HG03135 (cell line): ENCODE data around the gene LEAP2.

Experiments
- ATAC-seq: cut with Tn5 transposase; IDR thresholded peaks from one replicate; pipeline ENCODE4 v1.9.1; 2021; ENCODE audit warnings: mild to moderate bottlenecking, moderate library complexity; ENCODE audit not compliant: unreplicated experiment

LEAP2 gene, protein sequence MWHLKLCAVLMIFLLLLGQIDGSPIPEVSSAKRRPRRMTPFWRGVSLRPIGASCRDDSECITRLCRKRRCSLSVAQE

DNA sequence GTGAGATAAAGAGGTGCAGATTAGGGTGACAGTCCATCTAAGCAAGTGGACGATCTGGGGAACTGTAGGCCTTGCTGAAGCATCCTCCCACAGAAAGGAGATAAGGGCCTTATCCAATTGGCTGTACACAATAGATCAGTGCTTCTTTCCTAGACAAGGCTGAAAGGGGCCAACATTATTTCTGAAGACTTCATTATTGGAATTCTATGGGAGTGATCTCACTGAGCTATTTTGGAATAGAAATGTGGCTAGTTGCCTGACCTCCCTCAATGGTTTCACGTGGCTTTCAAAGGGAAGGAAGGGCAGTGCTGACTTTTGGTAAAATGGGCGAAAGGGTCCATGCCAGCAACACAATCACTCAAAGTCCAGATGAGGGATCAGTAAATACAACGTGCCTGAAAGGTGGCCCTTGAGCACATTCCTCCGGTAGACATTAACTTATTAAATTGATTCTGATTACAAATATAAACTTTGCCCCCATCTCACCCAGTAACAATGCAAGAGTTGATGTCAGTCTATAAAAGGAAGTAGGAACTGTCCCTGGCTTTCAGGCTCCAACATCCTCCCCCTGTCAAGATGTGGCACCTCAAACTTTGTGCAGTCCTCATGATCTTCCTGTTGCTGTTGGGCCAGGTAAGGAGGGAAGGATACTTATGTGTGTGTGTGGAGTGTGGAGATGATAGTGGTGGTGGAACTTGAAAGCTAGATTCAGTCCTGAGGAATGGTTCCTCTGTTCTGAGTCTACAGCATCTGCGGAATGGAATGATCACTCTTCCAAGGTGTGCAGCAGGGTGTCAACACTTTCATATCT lies at the start of gene LEAP2:
LEAP2 (plus strand) TSS at position 550 of the 811 bp plus-strand sequence; CDS start at position 577, 27 bp downstream.
- ATAC-seq = no peak

DNA sequence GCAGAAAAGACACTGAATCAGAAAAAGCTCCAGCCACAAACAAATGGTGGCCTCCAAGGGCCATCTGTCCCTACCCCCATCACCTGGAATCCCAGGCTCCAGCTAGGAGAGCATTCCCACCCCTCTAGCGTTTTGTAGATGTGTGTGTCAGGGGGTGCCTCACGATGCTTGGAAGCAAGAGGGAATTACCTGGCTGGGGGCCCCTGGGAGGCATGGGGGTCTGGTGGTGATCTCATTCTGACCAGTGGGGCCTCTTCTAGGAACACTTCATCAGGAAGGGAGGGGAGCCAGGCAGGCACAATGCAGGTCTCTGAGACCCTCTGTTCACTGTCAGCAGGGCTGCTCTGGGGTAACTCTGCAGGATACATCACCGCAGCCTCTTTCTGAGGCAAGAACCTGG lies 49.0 kb upstream of the LEAP2 start:
- no peak for ATAC-seq

DNA sequence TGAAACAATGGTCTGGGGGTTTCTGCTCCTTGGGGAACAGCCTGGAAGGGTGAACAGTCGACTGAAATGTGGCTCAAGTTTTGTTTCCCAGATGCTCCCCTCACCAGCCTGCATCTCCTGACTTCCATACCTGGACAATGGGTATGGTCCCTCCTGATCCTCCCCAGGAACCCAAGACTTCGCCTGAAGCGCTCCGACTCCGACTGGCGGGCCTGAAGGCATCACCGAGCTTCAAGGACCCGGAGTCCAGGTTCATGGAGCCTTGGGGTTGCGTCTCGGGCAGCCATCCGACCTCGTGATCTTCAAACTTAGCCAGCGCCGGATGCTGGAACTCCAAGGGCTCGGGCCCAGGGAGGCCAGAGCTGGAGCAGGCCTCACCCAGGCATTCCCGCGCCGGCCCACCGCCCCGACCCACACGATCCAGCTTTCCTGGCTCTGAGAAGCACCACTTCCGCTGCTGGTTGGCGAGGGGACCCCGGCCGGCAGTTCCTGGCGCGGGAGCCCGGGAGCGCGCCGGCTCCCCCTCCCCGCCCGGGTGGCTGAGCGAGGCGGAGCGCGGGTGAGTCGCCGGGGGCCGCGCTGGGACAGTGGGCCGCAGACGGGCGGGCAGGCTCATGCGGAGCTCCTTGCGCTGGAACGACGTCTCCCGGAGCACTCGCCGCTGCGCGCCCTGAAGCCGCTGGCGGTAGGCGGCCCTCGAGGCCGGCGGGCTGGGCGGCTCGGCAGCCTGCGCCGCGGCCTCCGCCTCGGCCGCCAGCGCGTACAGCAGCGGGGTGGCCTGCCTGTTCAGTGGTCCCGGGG lies 48.2 kb upstream of the LEAP2 start:
- ATAC-seq = no peak

DNA sequence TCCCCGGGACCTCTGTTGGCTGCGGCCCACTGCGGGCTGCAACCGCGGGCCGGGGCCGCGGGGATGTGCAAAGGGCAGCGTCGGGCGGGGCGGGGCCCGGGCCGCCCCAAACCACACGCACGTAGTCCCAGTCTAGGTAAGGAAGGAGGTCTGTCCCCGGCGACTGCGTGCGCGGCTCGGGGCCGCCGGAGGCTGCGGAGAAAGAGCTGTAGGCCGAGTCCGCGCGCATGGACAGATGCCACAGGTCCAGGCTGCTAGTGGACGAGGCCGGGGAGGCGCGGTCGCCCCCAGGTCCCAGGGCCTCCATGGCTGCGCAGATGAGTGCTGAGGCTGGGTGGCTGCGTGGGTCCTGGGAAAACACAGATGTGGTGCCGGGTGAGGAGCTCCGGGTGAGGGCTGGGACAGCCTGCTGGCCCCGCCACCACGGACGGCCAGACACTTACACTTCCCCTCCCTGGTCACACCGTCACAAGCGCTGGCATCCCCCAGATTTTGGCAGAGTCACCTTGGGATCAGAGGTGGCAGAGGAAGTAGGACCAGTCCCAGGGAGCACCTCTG lies 47.6 kb upstream of the LEAP2 start:
- no peak for ATAC-seq

DNA sequence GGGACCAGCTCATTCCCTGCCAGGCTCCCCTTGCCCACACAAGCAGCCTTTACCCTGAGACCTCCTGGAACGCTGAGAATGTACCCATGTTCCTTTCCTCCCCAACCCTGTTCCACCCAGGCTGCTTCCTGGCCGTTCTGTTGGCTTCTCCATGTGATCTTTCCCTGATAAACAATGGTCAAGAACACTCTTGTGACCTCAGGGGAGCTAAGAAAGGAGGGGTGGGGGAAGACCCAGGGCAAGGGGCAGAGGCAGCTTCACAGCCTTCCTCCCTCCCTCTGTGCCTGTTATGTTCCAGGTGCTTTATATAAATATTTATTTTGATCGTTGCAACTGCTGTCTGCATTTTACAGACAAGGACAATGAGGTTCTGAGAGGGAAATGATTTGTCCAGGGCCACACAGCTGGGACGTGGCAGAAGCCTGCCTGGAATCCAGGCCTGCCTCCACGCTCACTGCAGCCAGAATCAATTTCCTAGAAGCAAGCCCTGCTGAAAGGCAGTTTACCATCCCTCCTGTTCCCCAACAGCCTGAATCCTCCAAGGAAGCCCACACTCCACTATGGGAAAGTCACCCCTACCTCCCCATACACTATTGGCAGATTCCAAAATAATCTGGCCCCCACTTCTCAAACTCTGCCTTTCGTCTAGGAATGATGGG lies 46.9 kb upstream of the LEAP2 start:
- ATAC-seq = no peak

DNA sequence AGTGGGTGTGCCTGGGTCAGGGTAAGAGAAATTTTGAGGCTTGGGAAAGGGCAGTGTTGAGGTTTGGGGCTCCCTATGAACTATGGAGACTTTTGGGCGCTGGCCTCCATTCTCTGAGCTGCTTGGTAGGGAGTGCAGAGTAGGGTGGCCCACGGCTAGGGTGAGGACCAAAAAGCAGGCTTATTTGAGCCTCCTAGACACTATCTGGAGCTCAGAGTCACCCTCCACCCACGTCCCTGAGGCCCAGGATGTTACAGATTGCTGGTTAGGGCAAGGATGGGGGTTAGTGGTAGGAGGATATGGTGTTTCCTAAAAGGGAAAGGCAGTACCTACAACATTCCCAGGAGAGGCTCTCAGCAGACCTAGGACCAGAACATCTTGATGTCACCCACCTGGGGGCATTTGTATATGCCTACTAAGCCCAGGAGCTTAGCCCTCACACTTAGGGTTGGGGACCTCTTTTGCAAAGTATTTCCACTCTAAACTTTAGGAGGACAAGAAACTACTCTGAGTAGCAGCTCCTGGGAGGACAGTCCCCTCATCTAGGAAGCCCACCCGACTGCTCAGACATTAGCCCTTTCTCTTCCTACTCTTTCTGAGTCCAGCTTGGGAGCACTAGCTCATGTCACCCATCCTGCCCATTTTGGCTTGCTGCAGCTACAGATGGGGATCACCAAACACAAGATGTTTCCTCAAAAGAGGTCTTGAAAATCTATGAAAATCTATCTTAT lies 45.4 kb upstream of the LEAP2 start:
- no peak for ATAC-seq

DNA sequence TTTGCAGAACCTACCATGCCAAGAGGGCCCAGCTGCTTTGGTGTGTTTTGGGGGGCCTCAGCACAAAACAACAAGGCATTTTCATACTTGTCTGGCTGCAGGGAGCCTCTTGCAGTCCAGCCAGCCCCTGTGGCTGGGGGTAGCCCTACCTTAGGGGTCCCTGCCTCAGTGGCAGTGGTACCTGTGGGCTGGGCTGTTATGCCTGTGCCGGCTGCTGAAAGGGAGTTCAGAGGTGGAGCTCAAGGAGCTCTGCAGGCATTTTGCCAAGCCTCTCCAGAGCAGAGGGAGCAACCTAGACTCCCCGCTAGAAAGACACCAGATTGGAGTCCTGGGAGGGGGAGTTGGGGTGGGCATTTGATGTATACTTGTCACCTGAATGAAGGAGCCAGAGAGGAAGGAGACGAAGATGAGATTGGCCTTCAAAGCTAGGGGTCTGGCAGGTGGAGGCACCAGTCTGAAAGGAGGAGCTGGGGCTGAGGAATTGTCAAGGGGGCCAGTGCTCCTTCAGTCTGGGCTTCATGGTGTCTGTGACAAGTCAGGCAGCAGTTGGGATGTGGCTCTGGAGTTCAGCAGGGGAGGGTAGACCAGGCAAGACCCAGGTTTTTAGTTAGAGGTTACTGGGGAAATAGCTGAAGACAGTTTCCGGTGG lies 44.5 kb upstream of the LEAP2 start:
- ATAC-seq = no peak

DNA sequence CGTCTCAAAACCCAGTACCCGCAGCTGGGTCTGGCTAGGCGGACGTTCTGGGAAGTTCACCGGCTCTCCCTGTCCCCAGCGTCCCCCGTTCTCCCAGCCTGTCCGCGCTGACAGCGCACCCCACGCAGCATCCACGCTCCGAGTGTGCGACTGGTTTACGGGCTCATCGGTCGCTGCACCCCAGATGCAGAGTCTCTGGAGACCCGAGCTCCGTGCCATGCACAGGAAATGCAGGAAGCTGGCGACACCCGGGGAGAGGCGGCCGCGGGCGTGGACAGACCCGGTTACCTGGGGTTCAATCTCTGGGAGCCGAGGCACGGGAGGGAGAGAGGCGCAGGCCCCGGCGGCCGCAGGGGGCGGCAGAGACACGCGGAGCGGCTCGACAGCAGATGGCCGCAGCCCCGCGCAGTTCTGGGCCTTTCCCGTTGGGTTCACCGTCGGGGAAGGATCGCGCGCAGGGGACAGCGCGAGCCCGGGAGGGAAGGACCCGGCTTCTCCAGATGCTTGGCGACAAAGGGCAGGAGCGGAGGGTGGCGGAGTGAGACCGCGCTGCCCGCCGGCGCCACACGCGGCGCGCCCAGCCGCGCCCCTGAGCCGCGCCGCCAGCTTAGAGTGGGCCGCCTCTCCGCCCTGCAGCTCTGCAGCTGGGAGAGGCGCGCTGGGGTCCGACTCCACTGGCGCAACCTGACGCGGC lies 43.6 kb upstream of the LEAP2 start:
- peak; percentile 78 for ATAC-seq

DNA sequence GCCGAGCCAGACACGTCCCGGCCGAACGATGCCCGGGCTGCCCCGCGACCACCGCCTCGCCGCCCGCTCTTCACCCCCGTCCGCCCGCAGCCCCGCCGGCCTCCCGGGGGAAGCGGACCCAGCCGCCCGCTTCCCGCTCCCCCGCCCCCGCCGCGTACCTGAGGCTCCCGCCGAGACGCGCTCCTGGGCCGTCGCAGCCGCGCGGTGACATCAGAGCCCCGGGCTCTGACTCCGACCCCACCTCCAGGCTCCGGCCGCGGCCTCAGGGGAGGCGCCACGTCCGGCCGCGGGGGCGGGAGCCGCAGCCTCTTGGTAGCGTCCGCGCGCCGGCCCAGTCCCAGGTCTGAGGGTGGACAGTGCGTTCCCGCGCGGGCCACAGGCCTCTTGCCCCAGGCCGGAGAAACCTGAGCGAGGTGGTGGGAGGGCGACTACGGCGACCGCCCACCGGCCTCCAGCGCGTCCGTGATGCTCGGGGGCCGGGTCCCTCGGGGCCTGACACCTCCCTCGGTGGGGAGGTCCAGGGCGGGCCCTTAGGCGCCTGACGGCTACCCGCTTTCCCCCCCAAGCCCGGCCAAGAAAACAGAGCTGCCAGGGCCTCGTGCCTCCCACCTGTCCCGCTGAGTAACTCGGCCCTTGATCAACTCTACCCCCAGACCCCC lies 42.9 kb upstream of the LEAP2 start, which contains the start of gene SHROOM1:
SHROOM1 (minus strand) TSS at position 212 of the 659 bp plus-strand sequence. CDS start 4,507 bp downstream, outside the sequence.
- peak; percentile 68 for ATAC-seq

DNA sequence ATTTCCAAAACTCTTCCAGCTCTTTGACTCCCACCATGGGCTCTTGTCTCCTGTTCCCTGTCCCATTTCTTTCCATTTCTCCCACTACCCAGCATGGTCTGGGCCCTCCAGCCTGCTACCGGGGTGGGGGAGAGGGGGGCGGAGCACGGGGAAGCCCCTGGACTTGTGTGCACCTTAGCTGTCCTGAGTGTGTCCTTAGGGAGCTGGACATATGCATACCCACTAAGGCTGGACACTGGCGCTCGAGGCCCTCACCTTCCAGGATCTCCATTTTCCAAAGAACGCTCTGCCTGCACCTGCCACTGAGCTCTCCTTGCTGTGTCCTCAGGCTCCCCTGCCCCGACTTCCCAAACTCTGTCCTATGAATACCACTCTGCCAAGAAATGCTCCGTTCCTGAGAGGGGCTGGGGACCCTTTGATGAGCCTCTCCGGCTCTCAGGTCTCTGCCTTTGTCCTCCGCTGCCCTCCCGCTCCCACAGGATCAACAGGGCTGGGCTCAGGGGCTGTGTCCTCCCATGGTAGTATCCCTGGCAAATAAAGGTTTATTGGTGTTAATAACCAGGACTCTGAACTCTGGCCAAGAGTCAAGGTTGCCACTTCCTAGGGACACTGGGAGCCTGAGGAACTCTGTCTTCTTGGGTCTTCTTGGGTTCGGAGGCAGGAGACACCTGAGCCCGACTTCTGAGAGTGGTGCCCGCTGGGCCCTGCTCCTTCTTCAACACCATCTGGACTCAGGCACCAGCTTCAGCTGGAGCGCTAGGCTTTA lies 42.2 kb upstream of the LEAP2 start:
- ATAC-seq = no peak

DNA sequence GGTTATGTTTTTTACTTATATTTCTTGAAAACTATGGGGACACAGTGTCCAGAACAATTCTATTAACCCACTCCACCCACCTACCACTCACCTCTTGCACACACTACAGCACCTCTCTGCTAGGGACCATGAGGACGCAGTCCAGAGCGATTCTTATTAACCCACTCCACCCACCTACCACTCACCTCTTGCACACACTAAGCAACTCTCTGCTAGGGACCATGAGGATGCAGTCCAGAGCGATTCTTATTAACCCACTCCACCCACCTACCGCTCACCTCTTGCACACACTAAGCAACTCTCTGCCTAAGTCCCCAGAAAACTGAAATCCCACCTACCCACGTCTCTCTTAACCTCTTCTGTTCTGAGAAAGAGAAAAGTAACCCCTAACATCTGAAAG lies 40.9 kb upstream of the LEAP2 start:
- ATAC-seq = no peak

DNA sequence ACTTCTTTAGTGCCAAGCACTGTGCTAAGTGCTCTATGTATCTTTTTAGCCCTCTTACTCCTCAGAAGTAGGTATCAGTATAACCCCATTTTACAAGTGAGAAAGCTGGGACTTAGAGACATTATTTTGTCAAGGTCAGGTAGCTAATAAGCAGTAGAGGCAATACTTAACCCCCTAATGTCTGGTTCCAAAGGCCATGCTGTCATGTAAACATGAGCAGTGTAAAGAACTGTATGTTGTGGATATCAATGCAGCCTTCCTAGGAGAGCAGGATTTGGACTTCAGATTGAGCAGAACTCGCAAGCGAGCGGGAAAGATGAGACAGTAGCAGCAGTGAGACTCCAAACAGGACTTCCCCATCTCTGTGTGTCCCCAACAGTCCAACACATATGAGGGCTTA lies 39.4 kb upstream of the LEAP2 start:
- ATAC-seq = no peak

DNA sequence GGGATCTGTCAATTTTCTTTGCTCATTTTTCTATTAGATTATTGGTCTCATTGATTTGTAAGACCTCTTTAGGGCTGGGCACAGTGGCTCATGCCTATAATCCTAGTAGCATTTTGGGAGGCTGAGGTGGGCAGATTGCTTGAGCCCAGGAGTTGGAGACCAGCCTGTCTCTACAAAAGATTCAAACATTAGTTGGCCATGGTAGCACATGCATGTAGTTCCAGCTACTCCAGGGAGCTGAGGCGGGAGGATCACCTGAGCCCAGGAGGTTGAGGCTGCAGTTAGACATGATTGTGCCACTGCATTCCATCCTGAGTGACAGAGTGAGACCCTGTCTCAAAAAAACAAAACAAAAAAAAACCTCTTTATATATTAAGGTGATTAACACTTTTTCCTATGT lies 36.6 kb upstream of the LEAP2 start:
- ATAC-seq = no peak

DNA sequence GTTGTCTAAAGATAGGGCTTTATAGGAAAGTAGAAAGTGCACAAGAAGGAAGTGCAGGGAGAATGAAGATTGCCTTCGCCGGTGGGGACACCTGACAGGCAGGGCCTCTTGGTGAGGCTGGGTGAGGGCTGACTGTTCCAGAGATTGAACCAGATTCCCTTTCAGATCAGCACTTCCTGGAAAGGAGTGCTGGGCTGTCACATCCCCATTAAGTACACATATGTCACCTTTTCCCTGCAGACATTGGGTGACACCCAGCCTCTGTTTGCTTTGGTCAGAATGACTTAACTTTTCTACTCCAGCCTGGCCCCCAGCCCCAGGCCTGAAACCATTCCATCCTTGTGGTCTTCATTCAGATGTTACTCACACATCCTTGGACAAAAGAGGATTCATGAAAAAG lies 35.6 kb upstream of the LEAP2 start:
- no peak for ATAC-seq

DNA sequence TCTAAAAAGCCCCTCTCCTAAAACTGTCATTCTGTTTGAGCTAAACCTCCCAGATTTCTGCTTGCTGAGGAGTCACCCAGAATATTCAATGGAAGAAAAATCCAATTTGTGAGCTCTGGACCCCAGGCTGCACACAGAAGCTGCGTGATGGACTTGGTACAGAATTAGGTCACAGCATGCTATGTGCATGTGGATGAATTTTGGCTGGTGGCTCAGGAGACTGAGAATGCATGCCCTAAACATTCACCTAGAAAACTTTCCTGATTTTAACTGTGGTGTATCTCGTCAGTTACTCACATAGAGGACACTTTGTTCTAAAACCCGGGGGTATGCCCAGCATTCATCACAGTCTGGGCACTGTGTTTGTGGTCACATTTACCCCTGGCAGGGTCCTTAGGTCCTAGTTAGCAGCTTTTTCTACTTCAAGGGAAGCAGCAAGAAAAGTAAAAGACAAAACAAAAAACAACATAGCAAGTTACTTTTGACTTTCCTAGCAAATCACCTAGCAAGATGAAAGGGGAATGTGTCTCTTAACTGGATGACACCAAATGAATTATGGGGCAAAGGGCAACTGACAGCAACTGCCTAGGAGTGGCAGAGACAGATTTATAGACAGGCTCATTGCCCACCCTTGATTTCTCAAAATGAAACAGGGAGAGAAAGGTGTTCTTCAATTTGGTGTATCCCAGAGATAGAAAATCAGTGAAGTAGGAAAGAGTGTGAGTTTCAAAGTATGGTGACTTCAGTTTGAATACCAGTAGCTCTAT lies 34.8 kb upstream of the LEAP2 start:
- no peak for ATAC-seq

DNA sequence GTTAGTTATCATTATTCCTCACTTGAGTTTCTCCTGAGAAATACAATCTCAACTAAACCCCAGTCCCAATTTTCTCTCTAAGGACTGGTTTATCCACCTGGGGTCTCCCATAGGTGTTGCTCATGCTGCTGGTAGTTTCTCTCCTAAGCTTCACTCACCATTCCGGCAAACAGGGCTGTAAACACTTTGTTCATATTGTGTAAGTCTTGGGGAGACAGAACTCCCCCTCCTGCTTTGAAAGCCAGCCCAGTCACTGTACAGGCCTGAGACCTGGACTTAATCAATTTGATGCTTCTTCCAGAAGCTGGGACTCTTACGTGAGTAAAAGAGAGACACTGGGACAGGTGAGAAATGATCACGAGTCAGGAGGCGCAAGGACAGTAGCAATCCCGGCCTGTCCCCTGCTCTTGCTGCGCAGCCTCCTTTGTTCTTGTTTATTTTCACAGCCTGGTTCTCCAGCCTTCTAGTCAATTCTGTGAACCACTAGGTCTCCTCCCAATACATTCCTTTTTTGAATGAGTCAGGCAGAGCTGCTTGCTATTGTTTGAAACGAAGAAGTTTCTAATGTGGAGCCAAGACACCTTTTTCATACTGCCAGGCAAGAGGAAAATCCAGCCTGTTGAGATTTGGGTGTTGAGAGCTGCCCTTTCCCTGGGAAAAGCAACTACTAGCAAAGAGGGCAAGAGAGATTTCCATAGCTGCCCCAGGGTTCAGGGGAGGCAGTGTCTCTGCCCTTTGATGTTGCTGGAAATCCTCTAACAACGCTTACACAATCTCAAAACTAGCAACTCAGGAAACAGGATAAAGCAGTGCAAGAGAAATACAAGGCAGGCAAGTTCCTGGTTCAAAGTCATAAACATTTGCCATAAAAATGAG lies 33.8 kb upstream of the LEAP2 start:
- ATAC-seq = no peak
